Endothelial cell of umbilical vein (primary cell): ENCODE measurements around the gene LOXL4.

Source experiments
- CTCF ChIP-seq, 2 donors: IDR thresholded peaks; 1 replicate in 1 of 2; 2 replicates in 1 of 2; pipeline ENCODE4 v1.5.1; 2011; ENCODE audit warnings: low read length in 2 of 2, mild to moderate bottlenecking in 2 of 2, moderate library complexity in 2 of 2, control low read depth in 1 of 2, inconsistent platforms in 1 of 2, low read depth in 1 of 2; ENCODE audit not compliant: insufficient read depth in 1 of 2; ENCODE audit errors: extremely low read depth in 1 of 2
- MAX ChIP-seq: IDR thresholded peaks from 2 replicates; pipeline ENCODE4 v1.6.1; 2011; ENCODE audit not compliant: insufficient read depth, insufficient read length
- MYC ChIP-seq: IDR thresholded peaks from one replicate; pipeline ENCODE4 v1.6.1; 2011; ENCODE audit warnings: mild to moderate bottlenecking, low read depth, low read length
- POLR2A ChIP-seq: IDR thresholded peaks from 2 replicates; pipeline ENCODE4 v1.6.1; 2012; ENCODE audit warnings: low read depth, mild to moderate bottlenecking, control low read depth, low read length

- TF ChIP-seq MYC (no peak), POLR2A (no peak), MAX (no peak), CTCF (IDR thresholded peaks at IDR 0.05; ENCODE audit: extremely low read depth in 1 of 2, insufficient read depth in 1 of 2, low read depth in 1 of 2, low read length in 2 of 2) (no peak)
Measured at GRCh38 chr10:98254234-98254974, 13.6 kb downstream of the LOXL4 start.
